Fibroblast of skin of left biceps (primary cell): ENCODE results near the gene CD247.

Experiments
- DNase-seq, 2 experiments: peaks; one replicate each; pipeline ENCODE4 v3.0.0-alpha.2; 2013; ENCODE audit warnings: low read depth in 2 of 2

CD247 gene

DNA sequence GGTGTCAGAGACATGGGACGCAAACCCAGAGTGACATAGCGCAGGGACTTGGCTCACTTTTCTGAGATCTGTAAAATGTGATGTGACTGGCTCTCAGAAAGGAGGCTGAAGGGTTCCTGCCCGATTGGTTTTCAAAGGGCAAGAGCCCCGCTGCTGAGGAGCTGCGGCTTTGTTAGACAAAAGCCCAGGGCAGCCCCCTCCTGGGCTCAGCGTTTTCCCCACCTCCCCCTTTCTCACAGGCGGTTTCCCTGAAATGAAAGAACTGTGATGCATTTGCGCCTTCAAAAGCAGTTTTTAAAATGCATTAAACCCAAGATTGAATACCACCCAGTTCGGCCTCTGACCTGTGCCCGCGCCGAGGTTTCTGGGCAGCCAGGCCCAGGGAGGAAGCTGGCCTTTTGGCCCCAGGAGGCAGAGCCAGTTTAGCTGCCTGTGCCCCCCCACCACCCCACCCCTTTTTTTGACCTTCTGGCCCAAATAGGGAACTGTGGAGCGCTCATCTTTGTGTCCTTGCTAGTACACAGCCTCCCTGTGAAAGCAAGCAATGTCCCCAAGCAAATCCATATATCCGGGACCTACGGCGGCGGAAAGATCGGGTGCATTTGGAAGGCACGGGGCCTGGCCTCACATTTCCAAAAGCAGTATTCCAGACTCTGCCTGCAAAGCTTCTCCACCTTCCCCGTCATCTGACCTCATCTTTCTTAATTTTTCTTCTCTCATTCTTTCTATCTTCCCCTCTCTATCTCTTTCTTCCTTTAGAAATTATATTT is 28.6 kb downstream of the CD247 start:
- DNase-seq, result no peak

- no peak for DNase-seq
These were observed 29.5 kb downstream of the CD247 start for GRCh38 chr1:167488786-167489185.

DNA sequence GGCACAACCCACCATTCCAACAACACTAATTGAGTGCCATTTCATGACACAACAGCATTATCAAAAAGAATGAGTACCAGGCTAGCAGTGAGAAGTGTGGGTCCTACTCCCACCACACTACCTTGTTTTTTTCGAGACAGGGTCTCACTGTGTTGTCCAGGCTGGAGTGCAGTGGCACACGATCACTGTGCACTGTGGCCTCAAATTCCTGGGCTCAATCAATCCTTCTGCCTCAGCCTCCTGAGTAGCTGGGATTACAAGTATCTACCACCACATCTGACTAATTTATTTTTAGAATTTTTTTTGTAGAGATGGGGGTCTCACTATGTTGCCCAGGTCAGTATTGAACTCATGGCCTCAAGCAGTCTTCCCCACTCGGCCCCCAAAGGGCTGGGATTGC is 30.7 kb downstream of the CD247 start:
- DNase-seq, result no peak

DNA sequence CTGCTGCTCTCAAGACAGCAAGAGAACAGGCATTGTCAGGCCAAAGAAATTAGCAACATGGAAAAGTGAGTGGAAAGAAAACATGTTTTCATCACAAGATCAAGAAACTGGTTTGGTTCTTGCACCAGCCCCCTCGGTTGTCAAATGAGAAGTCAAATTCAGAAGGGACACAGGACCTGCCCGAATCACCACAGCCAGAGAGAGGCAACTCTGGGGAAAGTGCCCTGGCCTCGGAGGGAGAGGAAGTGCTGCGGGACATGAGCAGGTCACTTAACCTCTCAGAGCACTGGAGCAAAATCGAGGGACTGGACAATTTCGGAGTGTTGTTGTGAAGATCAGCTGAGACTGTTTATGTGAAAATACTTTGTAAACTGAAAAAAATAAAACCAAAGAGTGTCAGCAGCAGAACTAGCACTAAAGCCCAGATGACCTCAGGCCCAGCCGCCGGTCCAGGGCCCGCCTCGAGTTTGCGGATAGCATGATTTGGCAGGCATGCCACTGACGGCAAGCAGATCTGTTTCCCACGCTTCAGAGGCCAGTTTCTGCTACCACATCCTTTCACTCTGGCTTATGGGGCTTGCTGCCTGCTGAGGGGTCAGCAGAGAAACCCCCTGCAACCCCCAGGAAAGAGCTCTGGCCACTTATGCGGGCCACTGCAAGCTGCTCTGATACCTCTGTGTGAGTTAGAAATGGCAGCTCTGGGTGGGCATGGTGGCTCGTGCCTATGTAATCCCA is 32.1 kb downstream of the CD247 start:
- DNase-seq, result no peak

- no peak for DNase-seq
These were observed 33.4 kb downstream of the CD247 start for GRCh38 chr1:167484726-167485502.

DNA sequence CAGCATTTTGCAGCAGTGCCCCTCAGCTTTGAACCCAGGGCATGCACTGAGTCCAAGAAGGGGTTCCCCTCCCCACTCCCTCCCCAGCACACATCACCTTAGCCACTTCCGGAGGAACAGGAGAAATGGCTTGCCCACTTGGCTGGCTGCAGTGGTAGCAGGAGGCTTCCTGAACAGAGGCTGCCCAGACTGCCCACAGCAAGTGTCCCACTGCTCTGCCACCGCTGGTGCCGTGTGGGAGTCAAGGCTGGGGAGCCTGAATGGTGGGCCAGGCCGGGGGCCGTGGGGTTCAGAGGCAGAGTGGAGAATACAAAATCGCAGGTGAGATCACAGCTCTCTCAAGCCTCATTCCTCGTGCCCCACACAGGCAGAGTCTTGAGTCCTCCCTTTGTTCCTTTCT is 34.5 kb downstream of the CD247 start:
- no peak for DNase-seq

DNA sequence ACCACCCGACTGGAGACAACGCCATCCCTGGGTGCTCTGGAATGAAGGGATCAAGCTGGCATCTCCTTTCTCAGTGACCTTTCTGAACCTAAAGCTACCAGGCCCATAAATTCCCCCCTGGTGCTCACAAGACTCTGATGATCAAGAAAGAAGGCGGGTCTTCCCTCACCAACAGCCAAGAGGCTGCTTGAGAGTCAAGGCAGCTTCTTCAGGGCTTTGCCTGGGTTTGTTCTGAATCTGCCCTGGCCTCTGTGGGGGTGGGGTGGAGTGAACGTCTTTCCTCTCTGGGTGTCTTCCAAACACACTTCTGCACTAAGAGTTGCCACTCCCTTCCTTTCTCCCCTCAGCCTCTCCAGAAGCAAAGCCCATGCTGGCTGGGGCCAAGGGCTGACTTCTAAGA is 36.1 kb downstream of the CD247 start:
- DNase-seq, result no peak

- DNase-seq, result no peak
These were observed 38.9 kb downstream of the CD247 start for GRCh38 chr1:167479331-167479979.

- DNase-seq, result no peak
These were observed 40.3 kb downstream of the CD247 start for GRCh38 chr1:167477986-167478385.

GRCh38 chr1:167476061-167476460 is 42.3 kb downstream of the CD247 start:
- no peak for DNase-seq

DNA sequence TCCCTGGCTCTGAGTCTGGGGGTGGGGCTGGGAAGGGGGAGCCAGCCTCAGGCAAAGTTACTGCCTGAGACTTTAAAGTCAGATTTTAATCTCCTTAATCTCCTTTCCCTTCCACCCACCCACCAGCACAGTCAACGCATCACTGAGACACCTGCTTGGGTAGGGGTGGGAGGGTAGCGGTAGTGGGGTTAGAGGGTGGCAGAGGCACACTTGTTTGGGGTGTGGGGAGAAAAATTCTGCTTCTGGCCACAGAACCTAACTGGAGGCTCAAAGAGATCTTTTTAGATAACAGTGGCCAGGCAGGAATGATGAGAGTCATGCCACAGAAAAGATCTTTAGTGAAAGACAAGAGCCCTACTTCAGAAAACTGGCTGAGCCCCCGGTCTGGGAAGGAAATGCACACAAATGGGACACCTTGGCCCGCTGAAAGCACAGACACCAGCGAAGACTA is 44.1 kb downstream of the CD247 start:
- DNase-seq, result no peak

- no peak for DNase-seq
These were observed 44.6 kb downstream of the CD247 start for GRCh38 chr1:167473761-167474160.

GRCh38 chr1:167472752-167473521 is 45.4 kb downstream of the CD247 start:
- DNase-seq, result no peak

DNA sequence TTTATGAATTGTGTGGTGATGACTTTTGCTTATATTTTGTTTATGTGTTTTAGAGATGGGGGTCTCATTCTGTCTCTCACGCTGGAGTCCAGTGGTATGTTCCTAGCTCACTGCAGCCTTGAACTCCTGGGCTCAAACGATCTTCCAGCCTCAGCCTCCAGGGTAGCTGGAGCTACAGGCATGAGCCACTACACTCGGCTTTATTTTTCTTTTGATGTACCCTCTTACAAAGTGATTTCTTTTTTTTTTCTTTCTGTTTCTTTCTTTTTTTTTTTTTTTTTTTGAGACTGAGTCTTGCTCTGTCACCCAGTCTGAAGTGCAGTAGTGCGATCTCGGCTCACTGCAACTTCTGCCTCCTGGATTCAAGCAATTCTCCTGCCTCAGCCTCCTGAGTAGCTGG is 46.8 kb downstream of the CD247 start:
- DNase-seq, result no peak

DNA sequence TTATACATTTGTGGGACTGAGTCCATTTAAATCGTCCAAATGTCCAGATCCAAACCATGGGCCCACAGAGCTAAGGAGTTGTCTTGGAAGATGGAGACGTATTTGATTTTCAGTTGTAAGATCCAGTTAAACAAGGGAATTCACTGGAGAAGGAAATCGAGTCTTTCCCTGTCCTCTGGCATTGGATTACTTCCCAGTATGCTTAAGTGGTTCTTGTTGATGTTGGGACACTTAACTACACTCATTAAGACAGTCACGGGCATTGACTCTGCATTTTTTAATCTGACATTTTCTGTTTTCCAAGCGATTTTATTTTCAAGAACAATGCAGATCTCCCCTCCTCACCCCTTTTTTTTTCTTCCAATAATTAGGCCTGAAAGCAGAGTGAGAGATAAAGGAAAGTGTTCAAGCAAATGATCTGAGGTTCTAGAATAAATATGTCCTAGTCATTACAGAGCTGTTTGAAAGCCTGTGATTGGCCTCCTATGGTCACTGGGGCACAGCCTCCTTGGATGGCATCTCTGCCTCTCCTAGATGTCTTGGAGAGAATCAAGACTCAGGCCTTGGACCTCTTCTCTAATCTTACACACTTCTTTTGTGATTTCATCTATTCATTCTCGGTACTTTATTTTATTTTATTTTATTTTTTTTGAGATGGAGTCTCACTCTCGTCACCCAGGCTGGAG is 48.9 kb downstream of the CD247 start:
- no peak for DNase-seq

DNA sequence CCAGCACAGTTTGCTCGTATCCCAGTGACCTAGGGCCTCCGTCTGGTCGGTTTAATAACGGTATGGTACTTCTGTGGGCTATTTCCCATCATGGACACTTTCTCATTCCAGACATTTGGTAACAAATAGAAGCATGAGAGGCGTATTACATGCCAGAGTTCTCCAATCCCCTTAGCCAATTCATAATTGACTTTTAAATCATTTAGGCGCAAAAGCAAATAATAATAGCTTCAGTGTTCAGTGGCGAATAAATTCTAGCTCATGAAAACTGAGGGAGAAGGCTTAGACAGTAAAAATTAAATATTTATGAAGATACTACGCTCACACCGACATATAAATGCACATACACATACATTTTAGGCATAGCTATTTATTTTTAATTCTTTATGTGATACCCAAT is 50.6 kb downstream of the CD247 start:
- DNase-seq, result no peak

DNA sequence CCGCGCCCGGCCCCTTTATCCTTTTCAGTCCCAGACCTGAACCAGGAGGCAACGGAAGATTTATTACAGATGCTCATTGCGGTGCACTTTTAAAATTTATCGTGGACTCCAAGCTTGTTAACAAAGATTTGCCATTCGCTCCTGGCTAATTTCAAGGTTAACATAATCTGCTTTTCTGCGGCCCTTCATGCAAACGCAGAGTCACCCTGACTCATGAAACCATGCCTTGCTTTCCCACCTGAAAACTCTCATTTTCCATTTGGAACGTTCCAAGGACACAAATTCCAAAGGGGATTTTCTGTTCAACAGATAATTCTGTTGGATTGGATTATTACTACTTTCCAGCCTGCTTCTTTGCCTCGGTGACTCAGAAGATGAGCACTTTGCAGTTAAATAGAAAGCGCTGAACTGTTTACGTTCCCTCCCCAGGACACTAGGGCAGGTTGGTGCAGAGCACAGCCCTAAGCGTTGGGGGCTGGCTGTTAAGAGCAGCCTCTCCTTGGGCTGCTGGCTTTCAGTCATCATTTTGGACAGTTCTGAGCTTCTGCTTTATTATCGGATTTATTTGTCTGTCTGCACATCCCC is 51.1 kb downstream of the CD247 start:
- DNase-seq, result no peak

- no peak for DNase-seq
These were observed 52.6 kb downstream of the CD247 start for GRCh38 chr1:167465743-167466142.

- no peak for DNase-seq
These were observed 53.3 kb downstream of the CD247 start for GRCh38 chr1:167465018-167465417.

DNA sequence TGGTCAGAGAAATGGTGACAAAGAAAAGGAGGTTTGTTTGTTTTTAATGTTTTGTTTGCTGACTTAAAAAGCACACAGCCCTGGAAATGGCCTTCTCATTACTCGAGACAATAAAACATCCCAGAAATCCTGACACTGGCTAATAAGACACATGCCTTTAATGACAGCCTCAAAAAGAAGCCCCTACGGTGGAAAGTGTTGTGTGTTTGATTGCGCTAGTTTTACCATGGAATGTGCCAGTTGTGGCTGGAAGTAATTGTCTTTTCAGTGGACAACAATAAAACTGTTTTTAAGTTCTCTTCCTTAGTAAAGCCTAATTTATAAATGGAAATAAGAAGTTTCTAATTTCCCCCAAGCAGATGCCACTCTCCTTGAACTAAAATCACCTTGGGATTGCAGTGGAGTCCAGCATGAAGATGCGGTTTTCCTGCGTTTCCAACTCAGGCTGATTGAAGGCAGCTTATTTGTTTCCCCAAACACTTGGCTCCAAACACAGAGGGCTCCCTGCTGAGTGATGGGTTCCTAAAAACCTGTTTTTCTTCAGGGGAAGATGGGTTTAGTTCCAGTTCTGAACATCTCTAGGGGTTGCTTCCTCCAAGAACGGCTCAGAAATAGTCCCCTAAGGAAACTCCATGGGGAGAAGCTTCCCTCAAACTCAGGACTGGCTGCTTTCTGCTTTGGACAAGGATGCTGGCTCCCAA is 54.3 kb downstream of the CD247 start:
- no peak for DNase-seq
